Measurements from ENCODE around the gene FIGLA. TPM values are rescaled to one million over a fixed set of nuclear protein-coding genes. Genes with fewer than 3 reads are reported as not detected.

Gene FIGLA
- total and polyA plus RNA-seq, 5 donors from 2014 or later, result not detected

DNA sequence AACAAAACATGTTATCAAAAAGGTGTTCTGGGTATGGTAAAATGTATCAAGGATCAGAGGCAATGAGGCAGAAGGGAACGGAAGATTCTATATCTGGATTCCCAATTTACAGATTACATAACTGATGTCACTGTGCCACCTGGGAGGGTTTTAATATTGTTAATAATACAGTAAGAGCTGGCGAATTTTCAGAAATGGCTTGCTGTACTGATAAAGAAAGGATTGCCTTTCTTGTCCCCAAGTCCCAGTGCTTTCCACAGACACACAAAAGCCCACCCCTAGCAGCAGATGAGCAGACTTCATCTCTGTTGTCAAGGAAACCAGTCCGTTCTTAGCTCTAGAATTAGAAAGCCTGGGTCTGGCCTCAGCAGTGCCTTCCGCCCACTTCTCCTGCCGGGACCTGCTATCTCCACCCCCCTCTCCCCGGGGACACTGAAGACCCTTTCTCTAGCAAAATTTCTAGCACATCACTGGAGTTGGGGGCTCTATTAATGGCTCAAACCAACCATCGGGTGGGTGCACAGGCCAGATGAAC lies 56.7 kb downstream of the FIGLA start:
- peaks cover 0 to 2% (median under 1%) of the 10 kb centered on the region in 4 donors for H3K4me1 Mint-ChIP-seq
- Histone ChIP-seq H3K27me3 (ENCODE audit: control insufficient read depth, insufficient read depth, low read length) (peaks cover 2% of the 10 kb centered on the region), H3K4me1 (ENCODE audit: control insufficient read depth, insufficient read depth, low read length, poor library complexity, severe bottlenecking) (no peaks in the 10 kb centered on the region), H3K36me3 (ENCODE audit: control insufficient read depth, insufficient read depth, low read length) (no peaks in the 10 kb centered on the region), H3K4me3 (ENCODE audit: low read depth, low read length) (no peak overlapping the region), H3K27ac (ENCODE audit: insufficient read depth, low read length, poor library complexity, severe bottlenecking) (no peak overlapping the region), H3K9me3 (ENCODE audit: control insufficient read depth in 2 of 2, low read length in 2 of 2) (no peaks in the 10 kb centered on the region)
- no peak overlapping the region for H3K27ac Mint-ChIP-seq
- ATAC-seq (ENCODE audit: low read depth in 2 of 2) (no peak), DNase-seq (no peak)
- peaks cover 10% of the 10 kb centered on the region for H3K27me3 Mint-ChIP-seq
- no peak overlapping the region for H3K4me3 Mint-ChIP-seq
- H3K9me3 Mint-ChIP-seq, result peaks cover 0 to 2% (median 0%) of the 10 kb centered on the region in 7 donors
- H3K36me3 Mint-ChIP-seq, result no peaks in the 10 kb centered on the region

GRCh38 chr2:70732766-70733645 lies 57.4 kb downstream of the FIGLA start:
- peaks cover 2% of the 10 kb centered on the region for H3K27me3 ChIP-seq (ENCODE audit: control insufficient read depth, insufficient read depth, low read length)
- Mint-ChIP-seq H3K27me3 (peaks cover 8% of the 10 kb centered on the region), H3K4me3 (no peak overlapping the region), H3K4me1 (peaks cover 0 to 2% (median under 1%) of the 10 kb centered on the region in 4 donors), H3K9me3 (peaks cover 0 to 2% (median 0%) of the 10 kb centered on the region in 7 donors), H3K36me3 (no peaks in the 10 kb centered on the region), H3K27ac (no peak overlapping the region)
- H3K9me3 ChIP-seq (ENCODE audit: control insufficient read depth in 2 of 2, low read length in 2 of 2), result no peaks in the 10 kb centered on the region
- H3K36me3 ChIP-seq (ENCODE audit: control insufficient read depth, insufficient read depth, low read length), result no peaks in the 10 kb centered on the region
- H3K4me3 ChIP-seq (ENCODE audit: low read depth, low read length), result no peak overlapping the region
- ATAC-seq (ENCODE audit: low read depth in 2 of 2) (no peak), DNase-seq (no peak)
- no peak overlapping the region for H3K27ac ChIP-seq (ENCODE audit: insufficient read depth, low read length, poor library complexity, severe bottlenecking)
- H3K4me1 ChIP-seq (ENCODE audit: control insufficient read depth, insufficient read depth, low read length, poor library complexity, severe bottlenecking), result no peaks in the 10 kb centered on the region

DNA sequence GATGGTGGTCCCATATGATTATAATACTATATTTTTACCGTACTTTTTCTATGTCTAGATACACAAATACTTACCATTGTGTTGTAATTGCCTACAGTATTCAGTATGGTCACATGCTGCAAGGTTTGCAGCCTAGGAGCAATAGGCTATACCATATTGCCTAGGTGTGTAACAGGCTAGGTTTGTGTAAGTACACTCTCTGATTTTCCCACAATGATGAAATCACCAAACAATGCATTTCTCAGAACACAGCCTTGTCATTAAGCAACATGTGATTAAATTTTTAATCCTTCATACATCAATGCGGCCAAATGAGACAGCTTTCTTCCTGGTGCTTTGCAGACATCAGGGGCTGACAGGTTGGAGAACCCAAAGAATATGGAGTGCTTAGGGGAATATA lies 59.7 kb downstream of the FIGLA start:
- Mint-ChIP-seq H3K4me3 (no peak overlapping the region), H3K27ac (peak overlapping the region in 1 of 3 donors; percentile 28), H3K36me3 (no peaks in the 10 kb centered on the region), H3K9me3 (peaks cover 0 to 1% (median 0%) of the 10 kb centered on the region in 7 donors), H3K4me1 (peaks cover 0 to 2% (median under 1%) of the 10 kb centered on the region in 4 donors), H3K27me3 (peaks cover 6% of the 10 kb centered on the region)
- Histone ChIP-seq H3K4me1 (ENCODE audit: control insufficient read depth, insufficient read depth, low read length, poor library complexity, severe bottlenecking) (no peaks in the 10 kb centered on the region), H3K36me3 (ENCODE audit: control insufficient read depth, insufficient read depth, low read length) (no peaks in the 10 kb centered on the region), H3K27me3 (ENCODE audit: control insufficient read depth, insufficient read depth, low read length) (peaks cover 2% of the 10 kb centered on the region), H3K9me3 (ENCODE audit: control insufficient read depth in 2 of 2, low read length in 2 of 2) (no peaks in the 10 kb centered on the region), H3K4me3 (ENCODE audit: low read depth, low read length) (no peak overlapping the region), H3K27ac (ENCODE audit: insufficient read depth, low read length, poor library complexity, severe bottlenecking) (no peak overlapping the region)
- ATAC-seq (ENCODE audit: low read depth in 2 of 2), result no peak
- DNase-seq, result no peak

GRCh38 chr2:70729647-70730046 lies 60.8 kb downstream of the FIGLA start:
- Mint-ChIP-seq H3K4me1 (peaks cover 0 to 2% (median 0%) of the 10 kb centered on the region in 4 donors), H3K27me3 (peaks cover 6% of the 10 kb centered on the region), H3K9me3 (no peaks in the 10 kb centered on the region), H3K4me3 (no peak overlapping the region), H3K36me3 (no peaks in the 10 kb centered on the region), H3K27ac (no peak overlapping the region)
- Histone ChIP-seq H3K36me3 (ENCODE audit: control insufficient read depth, insufficient read depth, low read length) (no peaks in the 10 kb centered on the region), H3K4me1 (ENCODE audit: control insufficient read depth, insufficient read depth, low read length, poor library complexity, severe bottlenecking) (no peaks in the 10 kb centered on the region), H3K9me3 (ENCODE audit: control insufficient read depth in 2 of 2, low read length in 2 of 2) (no peaks in the 10 kb centered on the region), H3K27ac (ENCODE audit: insufficient read depth, low read length, poor library complexity, severe bottlenecking) (no peak overlapping the region), H3K27me3 (ENCODE audit: control insufficient read depth, insufficient read depth, low read length) (peaks cover 2% of the 10 kb centered on the region), H3K4me3 (ENCODE audit: low read depth, low read length) (no peak overlapping the region)
- ATAC-seq (ENCODE audit: low read depth in 2 of 2) (no peak), DNase-seq (no peak)

DNA sequence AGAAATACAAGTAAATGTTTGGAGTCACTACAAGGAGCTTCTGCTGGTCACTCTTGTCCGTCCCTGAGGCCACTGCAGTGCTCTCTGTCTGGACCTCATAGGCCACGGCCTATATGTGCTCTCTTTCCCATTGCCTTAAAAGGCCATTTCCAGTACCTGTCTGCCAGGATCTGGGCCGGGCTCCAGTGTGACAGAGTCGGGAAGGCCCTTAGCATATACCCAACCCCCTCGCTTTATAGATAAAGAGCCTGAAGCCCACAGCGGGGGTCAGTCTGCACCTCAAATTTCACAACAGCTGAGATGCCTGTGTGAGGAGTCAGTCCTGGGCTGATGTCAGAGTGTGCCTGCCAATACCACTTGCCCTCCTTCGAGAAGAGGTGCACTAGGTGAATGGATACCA lies 62.3 kb downstream of the FIGLA start:
- Mint-ChIP-seq H3K27ac (no peak overlapping the region), H3K36me3 (no peaks in the 10 kb centered on the region), H3K4me1 (peaks cover 0 to 2% (median 0%) of the 10 kb centered on the region in 4 donors), H3K27me3 (peaks cover 6% of the 10 kb centered on the region), H3K4me3 (no peak overlapping the region), H3K9me3 (no peaks in the 10 kb centered on the region)
- Histone ChIP-seq H3K9me3 (ENCODE audit: control insufficient read depth in 2 of 2, low read length in 2 of 2) (no peaks in the 10 kb centered on the region), H3K4me3 (ENCODE audit: low read depth, low read length) (no peak overlapping the region), H3K36me3 (ENCODE audit: control insufficient read depth, insufficient read depth, low read length) (no peaks in the 10 kb centered on the region), H3K27ac (ENCODE audit: insufficient read depth, low read length, poor library complexity, severe bottlenecking) (no peak overlapping the region), H3K4me1 (ENCODE audit: control insufficient read depth, insufficient read depth, low read length, poor library complexity, severe bottlenecking) (no peaks in the 10 kb centered on the region), H3K27me3 (ENCODE audit: control insufficient read depth, insufficient read depth, low read length) (no peaks in the 10 kb centered on the region)
- no peak for DNase-seq
- ATAC-seq (ENCODE audit: low read depth in 2 of 2), result no peak

Other genes starting within 250 kb of the FIGLA start
- gene TGFA, start 236.8 kb downstream of the FIGLA start, total RNA-seq, result 0.42 TPM
- under 1 TPM in 2 of 4 donors, not detected in 2; 0.07 to 0.45 TPM for gene TGFA, start 236.8 kb downstream of the FIGLA start, polyA plus RNA-seq
- 0.67 TPM for gene ADD2, start 22.4 kb downstream of the FIGLA start, total RNA-seq
- gene ADD2, start 22.4 kb downstream of the FIGLA start, polyA plus RNA-seq, result under 1 TPM in 1 of 4 donors, not detected in 3; 0.02 TPM
- gene CLEC4F, start 30.0 kb upstream of the FIGLA start, total RNA-seq, result not detected
- not detected for gene CLEC4F, start 30.0 kb upstream of the FIGLA start, polyA plus RNA-seq
- gene CD207, start 45.2 kb upstream of the FIGLA start, total RNA-seq, result not detected
- gene CD207, start 45.2 kb upstream of the FIGLA start, polyA plus RNA-seq, result not detected
- gene VAX2, start 109.9 kb upstream of the FIGLA start, total RNA-seq, result not detected
- not detected for gene VAX2, start 109.9 kb upstream of the FIGLA start, polyA plus RNA-seq
- not detected for gene ATP6V1B1, start 145.3 kb upstream of the FIGLA start, total RNA-seq
- not detected for gene ATP6V1B1, start 145.3 kb upstream of the FIGLA start, polyA plus RNA-seq
- 0.94 TPM for gene ANKRD53, start 188.0 kb upstream of the FIGLA start, total RNA-seq
- under 1 TPM in 1 of 4 donors, not detected in 3; 0.09 TPM for gene ANKRD53, start 188.0 kb upstream of the FIGLA start, polyA plus RNA-seq
- 37.8 TPM for gene TEX261, start 204.2 kb upstream of the FIGLA start, total RNA-seq
- 10 to 100 TPM; 30.2 to 35.4 (median 32.6) TPM for gene TEX261, start 204.2 kb upstream of the FIGLA start, polyA plus RNA-seq

All from CD4-positive, CD25-positive, alpha-beta regulatory T cell (primary cell).